ENCODE data around the gene CCDC12.

DNA sequence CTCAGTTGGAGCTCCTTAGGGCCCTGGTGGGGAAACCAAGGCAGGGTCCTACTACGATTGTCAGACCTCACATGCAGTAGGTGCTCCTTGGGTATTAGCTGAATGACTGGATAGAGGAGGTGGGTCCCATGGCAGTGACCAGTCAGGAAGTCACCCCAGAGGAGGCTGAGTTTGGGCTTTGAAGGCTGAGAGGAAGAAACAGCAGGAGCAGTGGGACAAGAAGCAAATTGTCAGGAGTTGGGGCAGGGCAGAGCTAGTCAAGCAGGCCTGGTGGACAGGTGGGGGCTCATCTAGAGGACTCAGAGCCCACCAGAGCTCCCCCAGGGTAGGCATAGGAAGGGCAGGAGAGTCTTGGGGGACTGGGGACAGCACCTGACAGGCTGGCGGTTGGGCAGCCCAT lies 6.0 kb upstream of the CCDC12 start:
- TF ChIP-seq, protein P1, sequence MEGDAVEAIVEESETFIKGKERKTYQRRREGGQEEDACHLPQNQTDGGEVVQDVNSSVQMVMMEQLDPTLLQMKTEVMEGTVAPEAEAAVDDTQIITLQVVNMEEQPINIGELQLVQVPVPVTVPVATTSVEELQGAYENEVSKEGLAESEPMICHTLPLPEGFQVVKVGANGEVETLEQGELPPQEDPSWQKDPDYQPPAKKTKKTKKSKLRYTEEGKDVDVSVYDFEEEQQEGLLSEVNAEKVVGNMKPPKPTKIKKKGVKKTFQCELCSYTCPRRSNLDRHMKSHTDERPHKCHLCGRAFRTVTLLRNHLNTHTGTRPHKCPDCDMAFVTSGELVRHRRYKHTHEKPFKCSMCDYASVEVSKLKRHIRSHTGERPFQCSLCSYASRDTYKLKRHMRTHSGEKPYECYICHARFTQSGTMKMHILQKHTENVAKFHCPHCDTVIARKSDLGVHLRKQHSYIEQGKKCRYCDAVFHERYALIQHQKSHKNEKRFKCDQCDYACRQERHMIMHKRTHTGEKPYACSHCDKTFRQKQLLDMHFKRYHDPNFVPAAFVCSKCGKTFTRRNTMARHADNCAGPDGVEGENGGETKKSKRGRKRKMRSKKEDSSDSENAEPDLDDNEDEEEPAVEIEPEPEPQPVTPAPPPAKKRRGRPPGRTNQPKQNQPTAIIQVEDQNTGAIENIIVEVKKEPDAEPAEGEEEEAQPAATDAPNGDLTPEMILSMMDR (IDR thresholded peaks at IDR 0.05; ENCODE audit: borderline replicate concordance, extremely low read depth, low read length, poor library complexity, severe bottlenecking): no peak
- no peak for TF ChIP-seq EZH2 (IDR thresholded peaks at IDR 0.05; ENCODE audit: borderline replicate concordance, low read depth, low read length, severe bottlenecking)

Measured in DND-41 (cell line).